ENCODE results near the gene GOLGA2.
"Not testable (repeated sequence)": the region's sequence is repeated elsewhere in the genome, so short reads cannot be mapped to it uniquely, and the experiment has no call there.

Gene GOLGA2

DNA sequence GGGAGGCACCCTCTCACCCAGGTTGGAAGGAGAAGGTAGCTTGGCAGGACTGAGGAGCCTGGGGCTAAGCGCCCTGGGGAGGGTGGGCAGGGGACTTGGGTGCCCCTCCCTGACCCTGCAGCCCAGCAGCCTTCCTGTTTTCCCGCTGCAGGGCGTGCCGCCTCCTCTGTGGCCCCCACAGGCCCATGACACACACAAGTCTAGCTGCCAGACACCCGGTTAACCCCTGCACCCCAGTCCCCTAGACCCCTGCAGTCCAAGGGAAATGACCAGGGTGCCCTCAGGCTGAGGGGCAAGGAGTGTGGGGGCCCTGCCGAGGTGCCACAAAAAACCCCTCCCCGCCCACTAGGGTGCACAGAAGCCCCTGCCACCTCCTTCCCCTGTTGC, 33.0 kb downstream of the GOLGA2 start:
- no peak for DNase-seq (ENCODE audit: low spot score)

DNA sequence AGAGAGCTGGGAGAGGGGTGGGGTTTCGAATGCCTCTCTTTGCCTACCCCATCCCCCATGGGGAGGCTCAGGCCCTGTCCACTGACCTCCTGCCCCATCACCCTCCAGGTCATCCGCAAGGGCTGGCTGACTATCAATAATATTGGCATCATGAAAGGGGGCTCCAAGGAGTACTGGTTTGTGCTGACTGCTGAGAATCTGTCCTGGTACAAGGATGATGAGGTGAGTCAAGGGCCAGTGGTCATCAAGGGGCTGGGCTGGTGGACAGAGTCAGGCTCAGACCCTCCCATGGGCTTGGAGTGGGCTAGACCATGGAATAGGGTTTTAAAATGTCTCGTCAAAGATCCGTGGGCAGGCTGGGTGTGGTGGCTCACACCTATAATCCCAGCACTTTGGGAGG, 33.7 kb downstream of the GOLGA2 start:
- no peak for DNase-seq (ENCODE audit: low spot score)

DNA sequence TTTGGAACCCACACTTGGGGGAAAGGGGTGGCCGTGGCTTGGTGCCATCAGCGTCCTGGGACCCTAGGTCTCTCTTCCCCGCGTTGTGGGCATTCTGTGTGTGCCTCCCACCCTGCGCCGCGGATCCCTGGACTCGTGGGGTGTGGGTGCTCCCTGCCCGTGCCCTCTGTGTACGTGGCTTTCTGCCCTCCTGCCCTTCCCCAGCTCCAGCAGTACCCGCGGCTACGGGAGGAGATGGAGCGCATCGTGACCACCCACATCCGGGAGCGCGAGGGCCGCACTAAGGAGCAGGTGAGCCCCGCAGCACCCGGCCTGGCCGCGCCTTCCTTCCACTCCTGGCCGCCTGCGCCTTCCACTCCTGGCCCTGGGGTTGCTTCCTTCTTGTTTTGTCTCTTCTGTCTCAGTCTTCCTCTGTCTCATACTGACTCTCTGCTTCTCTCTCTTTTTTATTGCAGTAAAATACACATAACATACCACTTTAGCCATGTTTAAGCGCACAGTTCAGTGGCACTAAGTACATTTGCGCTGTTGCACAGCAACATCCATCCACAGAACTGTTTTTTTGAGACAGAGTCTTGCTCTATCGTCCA, 41.9 kb downstream of the GOLGA2 start:
- no peak for DNase-seq (ENCODE audit: low spot score)

DNA sequence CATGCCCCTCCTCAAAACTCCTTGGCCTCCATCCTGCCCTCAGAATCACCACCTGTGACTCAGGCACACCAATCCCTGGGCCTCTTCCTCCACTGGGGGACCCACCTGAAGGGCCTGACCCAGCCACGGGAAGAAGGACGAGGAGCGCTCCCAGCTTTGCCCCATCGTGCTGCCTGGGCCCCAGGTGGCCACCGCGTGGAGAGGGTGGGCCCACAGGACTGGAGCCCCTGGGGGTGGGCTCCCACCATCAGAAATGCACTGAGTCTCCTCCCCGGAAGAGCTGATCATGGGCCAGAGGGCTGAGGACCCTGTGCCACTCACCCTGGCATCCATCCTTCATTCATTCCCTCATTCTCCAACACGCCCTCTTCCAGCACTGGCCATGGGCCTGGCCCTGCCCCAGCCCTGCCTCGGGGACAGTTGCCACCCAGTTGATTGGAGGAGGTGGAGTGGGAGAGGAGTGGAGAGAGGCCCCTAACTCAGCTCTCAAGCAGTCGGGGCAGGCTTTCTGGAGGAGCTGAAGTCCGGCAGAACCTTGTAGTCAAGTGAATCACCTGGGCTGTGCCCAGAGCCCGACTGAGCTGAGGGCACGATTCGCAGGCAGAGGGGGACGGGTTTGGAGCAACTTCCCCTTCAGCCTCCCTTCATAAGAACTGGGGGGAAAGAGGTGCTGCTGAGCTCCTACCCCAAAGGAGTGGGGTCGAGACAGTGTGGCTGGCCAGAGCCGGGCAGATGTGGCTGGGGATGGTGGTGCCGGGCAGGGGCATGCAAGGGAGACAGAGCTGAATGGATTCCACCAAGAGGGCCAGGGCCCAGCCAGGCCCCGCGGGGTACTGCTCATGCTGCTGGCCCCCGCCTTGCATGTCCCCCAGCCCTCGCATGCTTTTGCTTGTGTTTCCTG, 43.0 kb downstream of the GOLGA2 start:
- no peak for DNase-seq (ENCODE audit: low spot score)

DNA sequence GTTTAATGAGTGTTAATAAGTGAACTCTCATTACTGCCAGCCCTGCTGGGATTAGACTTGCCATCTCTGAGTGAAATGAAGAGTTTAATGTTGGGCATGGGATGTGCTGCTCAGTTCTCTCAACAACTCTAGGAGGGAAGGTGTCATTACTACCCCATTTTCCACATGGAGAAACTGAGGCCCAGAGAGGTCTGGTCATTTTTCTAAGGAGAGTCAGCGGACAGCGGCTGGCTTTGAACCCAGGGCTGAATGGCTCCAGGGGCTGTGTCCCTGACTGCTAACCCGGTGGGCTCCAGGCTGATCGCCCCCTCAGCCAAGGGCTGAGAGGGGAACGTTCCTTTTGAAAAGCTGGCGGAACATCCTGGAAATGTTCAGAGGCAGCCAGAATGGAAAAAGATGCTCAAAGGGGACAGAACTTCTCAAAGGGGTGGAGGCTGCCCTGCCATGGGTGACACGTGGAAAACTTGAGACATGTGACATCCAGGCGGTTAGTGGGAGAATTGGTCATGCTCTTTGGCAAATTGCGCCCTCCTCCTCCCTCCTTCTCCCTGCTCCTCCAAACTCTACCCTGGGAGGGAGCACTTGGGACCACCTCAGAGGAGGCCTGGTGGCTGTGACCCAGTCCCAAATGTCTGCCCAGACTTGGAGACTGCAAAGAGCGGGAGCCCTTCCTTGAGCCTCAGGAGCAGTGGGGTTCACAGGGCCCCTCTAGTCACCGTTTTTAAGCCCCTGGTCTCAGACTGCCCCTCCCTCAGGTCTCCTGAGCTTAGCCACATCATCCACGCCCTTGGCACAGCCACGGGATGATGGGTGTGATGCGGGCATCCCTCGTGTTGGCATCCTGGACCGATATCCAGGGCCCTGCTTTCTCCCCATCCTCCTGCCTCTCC, 43.9 kb downstream of the GOLGA2 start:
- DNase-seq (ENCODE audit: low spot score), result no peak

DNA sequence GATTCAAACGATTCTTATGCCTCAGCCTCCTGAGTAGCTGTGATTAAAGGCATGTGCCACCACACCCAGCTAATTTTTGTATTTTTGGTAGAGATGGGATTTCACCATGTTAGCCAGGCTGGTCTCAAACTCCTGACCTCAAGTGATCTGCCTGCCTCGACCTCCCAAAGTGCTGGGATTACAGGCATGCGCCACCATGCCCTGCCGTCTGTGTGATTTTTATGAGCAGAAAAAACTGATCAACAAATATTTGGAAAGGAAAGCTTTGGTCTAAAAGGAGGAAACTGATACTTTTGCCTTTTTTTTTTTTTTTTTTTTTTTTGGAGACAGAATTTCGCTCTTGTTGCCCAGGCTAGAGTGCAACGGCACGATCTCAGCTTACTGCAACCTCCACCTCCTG, 44.9 kb downstream of the GOLGA2 start:
- DNase-seq (ENCODE audit: low spot score), result not testable (repeated sequence)

DNA sequence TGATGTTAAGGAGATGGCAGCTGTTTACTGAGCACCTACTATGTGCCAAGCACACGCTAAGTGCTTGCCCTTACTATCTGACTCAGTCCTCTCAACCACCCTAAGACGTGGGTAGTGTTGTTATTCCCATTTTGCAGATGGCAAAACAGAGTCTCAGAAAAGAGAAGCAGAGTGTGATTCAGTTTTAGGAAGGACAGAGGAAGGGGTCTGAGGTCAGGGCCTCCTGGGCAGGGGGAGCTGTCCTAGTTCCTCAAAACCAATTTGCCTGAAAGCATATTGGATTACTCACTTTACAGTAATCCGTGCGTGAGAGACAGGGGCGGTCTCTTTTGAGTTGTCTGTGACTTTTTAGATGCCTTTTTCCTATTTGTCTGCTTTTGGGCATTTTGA, 49.4 kb downstream of the GOLGA2 start:
- no peak for DNase-seq (ENCODE audit: low spot score)

DNA sequence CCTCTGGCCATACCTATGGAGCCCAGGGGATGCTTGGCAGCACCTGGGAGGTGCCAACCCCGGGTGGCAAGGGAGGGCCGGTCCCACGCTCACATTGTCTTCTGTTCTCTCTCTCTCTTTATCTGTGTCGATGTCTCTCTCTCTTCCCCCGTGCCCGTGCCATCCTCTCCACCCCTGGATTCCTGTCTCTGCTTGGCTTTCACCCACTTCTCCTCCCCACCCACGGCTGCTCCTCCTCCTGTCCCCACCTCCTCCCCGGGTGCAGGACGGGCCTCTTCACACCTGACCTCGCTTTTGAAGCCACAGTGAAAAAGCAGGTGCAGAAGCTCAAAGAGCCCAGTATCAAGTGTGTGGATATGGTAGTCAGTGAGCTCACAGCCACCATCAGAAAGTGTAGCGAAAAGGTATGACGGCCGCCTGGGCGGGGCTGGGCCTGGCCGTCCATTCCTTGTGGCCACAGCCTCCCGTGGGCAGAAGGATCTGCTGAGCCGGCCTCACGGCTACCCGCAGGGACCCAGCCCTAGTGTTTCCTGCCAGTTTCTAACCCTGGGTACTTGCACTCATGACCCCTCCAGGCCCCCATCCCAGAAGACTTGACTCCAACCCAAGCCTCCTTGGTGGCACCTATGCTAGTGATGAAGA, 49.9 kb downstream of the GOLGA2 start:
- DNase-seq (ENCODE audit: low spot score), result no peak

DNA sequence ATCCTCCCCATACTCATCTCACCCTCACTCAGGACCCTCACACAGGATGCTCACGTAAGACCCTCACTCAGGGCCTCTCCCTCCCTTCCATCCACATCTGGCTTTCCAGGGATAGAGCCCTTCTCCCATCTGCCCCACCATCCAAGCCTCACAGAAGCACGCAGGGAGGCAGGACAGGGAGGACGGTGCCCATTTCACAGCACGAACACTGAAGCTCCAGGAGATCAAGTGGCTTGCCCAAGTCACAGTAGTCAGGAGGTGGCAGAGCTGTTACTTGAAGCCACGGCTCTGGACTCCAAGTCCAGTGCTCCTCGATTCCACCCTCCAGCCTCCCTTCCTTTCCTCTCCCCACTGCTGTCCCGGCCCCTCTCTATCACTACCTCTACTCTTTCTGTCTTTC, 50.9 kb downstream of the GOLGA2 start:
- DNase-seq (ENCODE audit: low spot score), result no peak

DNA sequence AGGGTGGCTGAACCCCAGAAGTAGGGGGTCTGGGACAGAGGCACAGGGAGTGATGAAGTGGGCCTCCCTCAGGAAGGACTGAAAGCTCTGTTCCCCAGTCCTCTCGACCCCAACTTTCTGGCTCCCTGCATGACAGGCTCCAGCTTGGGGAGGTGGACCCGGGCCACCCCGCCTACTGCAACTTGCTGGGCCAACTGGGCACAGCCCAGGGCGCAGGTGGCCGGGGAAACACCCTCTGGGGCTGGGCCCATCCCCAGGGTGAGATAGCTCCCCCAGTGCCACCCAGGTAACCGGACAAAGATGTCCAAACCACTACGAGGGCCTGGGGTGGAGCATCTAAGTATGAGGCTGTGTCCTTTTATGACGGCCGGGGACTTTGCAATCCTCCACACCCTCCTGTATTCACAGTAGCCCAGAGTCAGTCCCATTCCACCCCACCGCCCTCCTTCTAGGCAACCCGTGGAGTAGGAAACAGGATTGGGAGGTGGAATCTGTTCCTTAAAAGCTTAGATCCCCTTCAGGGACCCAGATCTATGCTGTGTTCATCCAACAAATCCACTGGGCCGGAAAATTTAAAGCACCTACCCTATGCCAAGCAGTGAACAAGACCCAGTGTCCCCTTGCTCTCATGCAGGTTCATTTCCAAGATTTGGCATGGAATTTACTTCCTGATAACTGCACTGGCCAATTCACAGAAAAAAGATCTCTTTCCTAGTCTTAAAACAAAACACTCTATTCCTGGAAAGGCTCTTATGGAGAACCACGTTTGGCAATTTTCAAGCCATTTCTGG, 52.7 kb downstream of the GOLGA2 start:
- no peak for DNase-seq (ENCODE audit: low spot score)

DNA sequence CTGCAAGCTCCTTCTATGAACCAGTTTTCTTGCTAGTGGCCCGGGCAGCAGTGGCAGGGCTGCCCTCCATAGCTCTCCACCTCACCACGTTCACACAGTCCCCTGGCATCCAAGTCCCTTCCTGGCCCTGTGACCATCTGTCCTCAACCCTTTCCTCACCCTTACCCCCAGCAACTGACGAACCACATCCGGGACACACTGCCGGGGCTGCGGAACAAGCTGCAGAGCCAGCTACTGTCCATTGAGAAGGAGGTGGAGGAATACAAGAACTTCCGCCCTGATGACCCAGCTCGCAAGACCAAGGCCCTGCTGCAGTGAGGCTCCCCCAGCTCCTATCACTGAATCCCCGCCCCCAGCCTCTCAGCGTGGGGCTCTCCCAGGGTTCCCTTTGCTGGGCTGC, 53.8 kb downstream of the GOLGA2 start:
- DNase-seq (ENCODE audit: low spot score), result no peak

DNA sequence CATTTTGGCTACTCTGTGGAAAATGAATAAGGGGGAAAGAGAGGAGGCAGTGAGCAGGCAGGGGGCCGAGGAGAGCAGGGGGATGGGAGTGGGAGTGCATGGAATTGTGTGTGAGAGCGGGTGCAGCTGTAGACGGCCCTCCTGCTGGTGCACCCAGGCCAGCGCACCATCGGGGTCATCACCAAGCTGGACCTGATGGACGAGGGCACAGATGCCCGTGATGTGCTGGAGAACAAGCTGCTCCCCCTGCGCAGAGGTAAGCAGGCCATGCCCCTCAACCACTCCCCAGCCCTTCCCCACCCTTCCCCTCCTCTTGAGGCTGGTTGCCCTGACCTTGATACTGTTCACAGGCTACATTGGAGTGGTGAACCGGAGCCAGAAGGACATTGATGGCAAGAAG, 56.0 kb downstream of the GOLGA2 start:
- DNase-seq (ENCODE audit: low spot score), result no peak

DNA sequence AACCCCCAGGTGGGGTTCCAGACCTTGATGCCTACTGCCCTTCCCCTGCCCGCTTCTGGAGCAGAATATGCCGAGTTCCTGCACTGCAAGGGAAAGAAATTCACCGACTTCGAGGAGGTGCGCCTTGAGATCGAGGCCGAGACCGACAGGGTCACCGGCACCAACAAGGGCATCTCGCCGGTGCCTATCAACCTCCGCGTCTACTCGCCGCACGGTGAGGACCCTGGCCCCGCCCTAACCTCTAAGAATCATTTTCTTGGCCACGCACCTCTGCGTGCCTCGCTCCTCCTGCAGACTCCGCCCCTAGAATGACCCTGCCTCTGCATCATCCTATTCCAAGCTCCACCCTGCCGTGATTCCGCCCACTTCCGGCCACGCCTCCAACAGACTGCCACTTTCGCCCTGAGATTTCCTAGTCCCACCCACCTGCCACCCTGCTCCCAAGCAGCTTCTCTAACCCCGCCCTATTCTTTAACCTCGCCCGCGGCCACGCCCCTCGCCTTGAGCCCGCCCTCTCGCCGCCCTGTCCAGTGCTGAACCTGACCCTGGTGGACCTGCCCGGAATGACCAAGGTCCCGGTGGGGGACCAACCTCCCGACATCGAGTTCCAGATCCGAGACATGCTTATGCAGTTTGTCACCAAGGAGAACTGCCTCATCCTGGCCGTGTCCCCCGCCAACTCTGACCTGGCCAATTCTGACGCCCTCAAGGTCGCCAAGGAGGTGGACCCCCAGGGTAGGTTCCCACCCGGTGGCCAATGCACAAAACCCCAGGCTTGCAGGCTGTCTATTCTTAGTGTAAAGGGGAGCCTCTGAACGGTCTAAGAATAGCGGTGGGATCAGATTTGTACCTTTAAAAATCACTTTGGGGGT, 57.1 kb downstream of the GOLGA2 start:
- DNase-seq (ENCODE audit: low spot score), result peak; percentile 100

DNA sequence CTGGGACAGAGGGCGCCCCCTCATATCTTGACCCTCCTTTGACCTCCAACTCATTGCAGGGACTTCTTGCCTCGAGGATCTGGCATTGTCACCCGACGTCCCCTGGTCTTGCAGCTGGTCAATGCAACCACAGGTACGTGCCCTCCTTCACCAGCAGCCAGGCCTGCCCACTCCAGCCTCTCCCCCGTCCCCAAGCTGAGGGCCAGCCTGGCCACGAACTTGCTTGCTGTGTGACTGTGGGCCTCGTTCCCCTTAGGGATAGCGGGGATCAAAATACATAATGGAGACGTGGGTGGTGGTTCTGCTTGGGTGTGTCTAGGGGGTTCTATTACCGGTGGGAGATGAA, 57.7 kb downstream of the GOLGA2 start:
- DNase-seq (ENCODE audit: low spot score), result no peak

DNA sequence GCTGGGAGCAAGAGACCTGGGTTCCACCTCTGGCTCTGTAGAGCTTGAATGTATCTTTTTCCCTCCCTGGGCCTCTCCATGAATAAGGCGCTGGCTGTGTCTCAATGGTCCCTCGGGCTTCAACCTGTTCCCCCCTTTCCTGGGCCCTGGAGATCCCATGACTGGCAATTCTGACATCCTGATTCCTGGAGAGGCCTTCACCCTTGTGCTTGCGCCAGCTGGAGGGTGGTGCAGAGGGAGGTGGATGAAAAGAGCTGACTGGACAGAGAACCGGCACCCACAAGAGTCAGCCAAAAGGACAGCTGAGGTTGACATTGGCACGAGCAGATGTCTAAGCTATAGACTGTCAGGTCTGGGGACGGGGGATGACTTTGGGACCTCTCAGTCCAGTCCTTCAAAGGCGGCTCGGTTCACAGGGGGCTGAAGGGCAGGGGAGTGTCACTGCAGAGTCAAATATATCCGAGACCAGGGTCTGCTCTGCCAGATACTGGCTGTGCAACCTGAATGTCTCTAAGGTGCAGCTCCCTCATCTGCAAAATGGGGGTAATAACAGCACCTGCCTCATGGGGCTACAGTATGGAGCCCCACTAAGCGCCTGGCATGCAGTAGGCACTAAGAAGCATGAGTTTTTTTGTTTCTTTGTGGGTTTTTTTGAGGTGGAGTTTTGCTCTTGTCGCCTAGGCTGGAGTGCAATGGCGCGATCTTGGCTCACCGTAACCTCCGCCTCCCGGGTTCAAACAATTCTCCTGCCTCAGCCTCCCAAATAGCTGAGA, 58.8 kb downstream of the GOLGA2 start:
- no peak for DNase-seq (ENCODE audit: low spot score)

DNA sequence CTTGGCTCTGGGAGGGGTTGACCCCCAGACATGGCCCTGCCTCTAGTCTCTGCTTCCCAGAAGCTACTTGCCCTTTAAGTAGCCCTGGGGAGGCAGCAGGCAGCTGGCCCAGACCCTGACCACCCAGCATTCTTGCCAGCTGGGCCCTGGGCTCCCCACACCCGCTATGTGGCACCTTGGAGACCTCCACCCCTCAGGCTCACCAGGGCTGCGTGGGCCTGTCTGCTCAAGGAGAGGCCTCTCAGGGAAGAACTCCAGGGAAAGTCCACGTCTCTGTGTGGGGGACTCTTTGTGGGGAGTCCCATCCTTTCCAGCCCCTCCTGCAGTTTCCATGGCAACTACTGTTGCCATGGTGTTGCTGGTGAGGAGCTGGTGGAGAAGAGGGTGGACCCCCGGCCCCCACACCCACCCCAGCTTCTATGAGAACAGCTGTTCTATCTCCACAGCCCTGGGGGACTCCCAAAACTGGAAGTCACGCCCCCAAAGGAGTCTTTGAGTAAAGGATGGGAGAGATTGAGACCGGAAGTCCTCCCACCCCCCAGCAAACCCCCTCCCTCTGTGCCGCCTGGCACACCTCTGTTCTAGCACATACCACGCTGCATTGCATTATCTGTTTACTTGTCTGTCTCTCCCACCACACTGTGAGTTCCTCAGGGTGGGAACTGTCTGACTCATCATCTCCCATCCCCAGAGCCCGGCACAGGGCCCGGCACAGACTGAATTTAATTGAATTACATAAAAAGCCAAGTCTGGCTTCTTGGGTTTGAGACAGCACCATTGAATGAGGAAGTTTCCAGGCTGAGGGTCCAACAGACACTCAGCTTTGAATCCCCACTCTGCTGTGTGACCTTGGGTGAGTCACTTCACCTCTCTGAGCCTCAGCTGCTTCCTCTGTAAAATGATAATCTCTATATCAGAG, 60.1 kb downstream of the GOLGA2 start:
- no peak for DNase-seq (ENCODE audit: low spot score)

DNA sequence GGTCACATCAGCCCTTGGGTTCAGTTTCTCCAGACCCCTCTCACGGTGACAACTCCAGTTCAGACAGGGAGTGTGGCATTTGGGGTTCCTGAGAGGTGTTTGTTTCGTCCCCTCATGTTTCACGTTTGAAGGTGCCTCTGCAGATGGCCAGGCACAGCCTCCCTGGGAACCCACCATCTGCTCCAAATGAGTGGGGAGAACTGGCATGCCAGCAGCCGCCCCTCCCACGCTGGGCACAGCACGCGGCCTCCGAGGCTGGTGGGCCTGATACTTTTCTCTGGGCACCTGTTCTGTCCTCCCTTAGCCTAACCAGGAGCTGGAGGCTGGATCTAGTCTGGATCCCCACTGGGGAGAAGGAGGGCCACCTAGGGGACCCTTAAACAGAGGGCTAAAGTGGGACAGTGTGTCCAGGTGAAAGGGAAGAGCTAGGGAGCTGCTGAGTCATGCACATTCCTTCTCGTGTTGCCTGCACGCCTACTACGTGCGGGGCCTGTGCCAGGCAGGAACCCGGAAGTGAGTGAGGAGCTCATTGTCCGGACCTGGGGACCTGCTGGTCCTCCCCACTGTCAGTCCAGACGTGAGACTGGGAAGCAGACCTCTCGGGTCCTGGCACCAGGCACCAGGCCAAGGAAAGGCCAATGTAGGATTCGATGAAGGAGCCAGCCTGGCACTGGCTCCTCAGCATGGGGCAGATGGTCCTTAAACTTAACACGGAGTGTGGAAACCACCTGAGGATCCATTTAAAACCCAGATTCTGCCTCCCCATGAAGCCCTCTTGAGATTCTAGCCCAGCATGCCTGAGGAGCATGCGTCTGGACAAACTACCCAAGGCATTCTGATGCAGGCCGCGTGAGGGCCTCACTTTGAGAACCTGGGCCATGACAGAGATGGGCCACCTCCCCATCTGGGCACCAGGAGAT, 61.0 kb downstream of the GOLGA2 start:
- DNase-seq (ENCODE audit: low spot score), result no peak

Measured in COLO829 (cell line).